Tibial nerve (tissue), 4 donors: Measurements from ENCODE around the gene ETV6. TPM values are rescaled to one million over a fixed set of nuclear protein-coding genes. Genes with fewer than 3 reads are reported as not detected.

Source experiments
- DNase-seq, 2 donors: peaks; one replicate each; pipeline ENCODE4 v3.0.0-alpha.2; 2019; ENCODE audit warnings: low spot score in 2 of 2
- H3K27ac ChIP-seq, 4 donors: fragments of 200-600 bp; sonication (generic) in 3 of 4; one replicate each; pipeline ENCODE4 v1.5.1; 2017 to 2019; ENCODE audit warnings: mild to moderate bottlenecking in 1 of 4
- H3K27me3 ChIP-seq, 2 donors: fragments of 200-600 bp; sonication (generic) in 1 of 2; one replicate each; pipeline versions ENCODE4 v1.5.1 to v1.6.0; 2017 to 2019
- H3K36me3 ChIP-seq, 3 donors: fragments of 200-600 bp; sonication (generic); one replicate each; pipeline ENCODE4 v1.5.1; 2018 to 2019
- H3K4me1 ChIP-seq, 4 donors: fragments of 200-600 bp; sonication (generic) in 3 of 4; one replicate each; pipeline ENCODE4 v1.5.1; 2017 to 2019
- H3K4me3 ChIP-seq, 4 donors: fragments of 200-600 bp; sonication (generic) in 3 of 4; one replicate each; pipeline ENCODE4 v1.5.1; 2017 to 2019; ENCODE audit warnings: mild to moderate bottlenecking in 1 of 4, moderate library complexity in 1 of 4
- H3K9me3 ChIP-seq, 4 donors: fragments of 200-600 bp; sonication (generic) in 3 of 4; one replicate each; pipeline ENCODE4 v1.5.1; 2017 to 2019
- EP300 ChIP-seq, 2 donors: sonication (generic); formaldehyde crosslinking; IDR thresholded peaks; one replicate each; pipeline ENCODE4 v1.6.1; 2017; ENCODE audit warnings: antibody characterized with exemption in 2 of 2, mild to moderate bottlenecking in 1 of 2
- POLR2A ChIP-seq, 2 donors: fragments of 450-650 bp; IDR thresholded peaks; one replicate each; pipeline ENCODE4 v1.6.1; 2017; ENCODE audit warnings: antibody characterized with exemption in 2 of 2, mild to moderate bottlenecking in 2 of 2, moderate library complexity in 2 of 2
- whole genome bisulfite sequencing, 2 donors: methylation state at CpG; one replicate each; pipeline ENCODE4 v1.1.5; 2018; 5-methylcytosine and 5-hydroxymethylcytosine counted together
- total RNA-seq, 4 donors: library from RNA; depleted of rRNA; stranded (reverse); fragments of >200 nt; gene quantifications; one replicate each; pipeline ENCODE4 v1.1.0, GENCODE V29; 2016
- TF ChIP-seq, protein P1 (sequence below), 5 experiments: fragments of 200-600 bp in 3 of 5; fragments of 450-650 bp in 2 of 5; sonication (generic) in 3 of 5; IDR thresholded peaks; one replicate each; pipeline ENCODE4 v1.5.1; 2016 to 2019; ENCODE audit warnings: antibody characterized with exemption in 5 of 5, mild to moderate bottlenecking in 3 of 5, moderate library complexity in 2 of 5

Gene ETV6
- total RNA-seq, 4 donors from 2014 or later, result 6.7 to 14.1 (median 8.3) TPM

DNA sequence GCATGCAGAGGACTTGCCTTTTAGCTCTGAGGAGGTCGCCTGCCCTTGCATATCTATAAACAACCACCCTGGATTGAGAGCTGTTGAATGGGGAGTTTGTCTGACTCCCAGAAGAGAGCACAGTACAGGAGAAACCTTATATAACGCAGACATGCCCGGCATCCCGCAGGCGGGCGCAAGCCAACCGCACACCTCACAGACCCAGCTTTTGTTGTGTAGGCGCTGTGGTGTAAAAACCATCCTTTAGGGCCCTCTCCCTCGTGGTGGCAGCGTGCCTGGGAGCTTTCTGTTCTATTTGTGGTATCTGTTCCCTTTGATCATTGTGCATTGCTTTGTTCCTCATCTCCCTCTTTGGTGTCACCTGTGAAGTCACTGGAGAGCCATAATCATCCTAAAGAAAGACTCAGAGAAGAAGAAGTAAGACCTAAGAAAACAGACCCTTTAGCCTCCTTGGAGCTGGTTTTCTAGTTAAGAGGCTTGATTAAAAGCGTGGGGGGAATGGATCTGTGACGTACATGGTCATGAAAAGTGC lies 77.7 kb downstream of the ETV6 start:
- no peak overlapping the region for H3K4me3 ChIP-seq
- no peak for TF ChIP-seq POLR2A (IDR thresholded peaks at IDR 0.05)
- TF ChIP-seq, protein P1, sequence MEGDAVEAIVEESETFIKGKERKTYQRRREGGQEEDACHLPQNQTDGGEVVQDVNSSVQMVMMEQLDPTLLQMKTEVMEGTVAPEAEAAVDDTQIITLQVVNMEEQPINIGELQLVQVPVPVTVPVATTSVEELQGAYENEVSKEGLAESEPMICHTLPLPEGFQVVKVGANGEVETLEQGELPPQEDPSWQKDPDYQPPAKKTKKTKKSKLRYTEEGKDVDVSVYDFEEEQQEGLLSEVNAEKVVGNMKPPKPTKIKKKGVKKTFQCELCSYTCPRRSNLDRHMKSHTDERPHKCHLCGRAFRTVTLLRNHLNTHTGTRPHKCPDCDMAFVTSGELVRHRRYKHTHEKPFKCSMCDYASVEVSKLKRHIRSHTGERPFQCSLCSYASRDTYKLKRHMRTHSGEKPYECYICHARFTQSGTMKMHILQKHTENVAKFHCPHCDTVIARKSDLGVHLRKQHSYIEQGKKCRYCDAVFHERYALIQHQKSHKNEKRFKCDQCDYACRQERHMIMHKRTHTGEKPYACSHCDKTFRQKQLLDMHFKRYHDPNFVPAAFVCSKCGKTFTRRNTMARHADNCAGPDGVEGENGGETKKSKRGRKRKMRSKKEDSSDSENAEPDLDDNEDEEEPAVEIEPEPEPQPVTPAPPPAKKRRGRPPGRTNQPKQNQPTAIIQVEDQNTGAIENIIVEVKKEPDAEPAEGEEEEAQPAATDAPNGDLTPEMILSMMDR (IDR thresholded peaks at IDR 0.05), result no peak
- TF ChIP-seq EP300 (IDR thresholded peaks at IDR 0.05), result no peak
- 73 to 81% methylated on average over 12 of the region's 12 CpGs for WGBS, 2 donors
- peaks cover 0 to 57% (median 24%) of the 10 kb centered on the region in 4 donors for H3K4me1 ChIP-seq
- peaks cover 0 to under 1% (median 0%) of the 10 kb centered on the region in 3 donors for H3K36me3 ChIP-seq
- H3K9me3 ChIP-seq, result no peaks in the 10 kb centered on the region
- no peak overlapping the region for H3K27ac ChIP-seq
- no peaks in the 10 kb centered on the region for H3K27me3 ChIP-seq
- DNase-seq, result no peak

GRCh38 chr12:11728154-11728755 lies 78.8 kb downstream of the ETV6 start:
- DNase-seq, result no peak
- peaks cover 0 to 58% (median 25%) of the 10 kb centered on the region in 4 donors for H3K4me1 ChIP-seq
- H3K4me3 ChIP-seq, result no peak overlapping the region
- 92 to 93% methylated on average over 9 to 10 of the region's 10 CpGs for WGBS, 2 donors
- H3K36me3 ChIP-seq, result peaks cover 0 to 5% (median 0%) of the 10 kb centered on the region in 3 donors
- H3K27ac ChIP-seq, result peak overlapping the region in 1 of 4 donors; percentile 24
- H3K27me3 ChIP-seq, result no peaks in the 10 kb centered on the region
- H3K9me3 ChIP-seq, result no peaks in the 10 kb centered on the region
- TF ChIP-seq POLR2A (IDR thresholded peaks at IDR 0.05) (no peak), EP300 (IDR thresholded peaks at IDR 0.05) (no peak)
- TF ChIP-seq, protein P1 (IDR thresholded peaks at IDR 0.05), result no peak

DNA sequence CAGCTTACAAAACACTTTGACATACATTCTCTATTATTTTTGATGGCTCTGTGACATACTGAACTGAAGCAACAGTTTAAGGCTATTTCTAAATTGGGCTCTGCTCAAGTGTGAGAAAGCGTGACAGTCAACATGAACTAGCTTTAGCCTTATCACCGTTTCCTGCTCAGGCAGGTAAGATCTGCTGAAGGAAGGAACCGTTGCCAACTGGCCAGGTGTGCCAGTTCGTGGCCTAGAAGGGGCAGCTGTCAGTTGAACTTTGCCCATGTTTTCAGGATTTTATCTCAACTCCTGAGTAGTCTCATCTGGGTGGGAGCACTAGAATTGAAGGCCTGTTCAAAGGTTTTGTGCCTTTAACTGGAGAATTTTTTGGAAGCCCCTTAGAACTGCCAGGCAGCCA lies 79.5 kb downstream of the ETV6 start:
- H3K27ac ChIP-seq, result peak overlapping the region in 1 of 4 donors; percentile 24
- TF ChIP-seq POLR2A (IDR thresholded peaks at IDR 0.05) (no peak), EP300 (IDR thresholded peaks at IDR 0.05) (no peak)
- no peak for DNase-seq
- H3K27me3 ChIP-seq, result no peaks in the 10 kb centered on the region
- H3K36me3 ChIP-seq, result peaks cover 0 to 5% (median 0%) of the 10 kb centered on the region in 3 donors
- no peaks in the 10 kb centered on the region for H3K9me3 ChIP-seq
- no peak overlapping the region for H3K4me3 ChIP-seq
- 77 to 79% methylated on average over 4 of the region's 4 CpGs for WGBS, 2 donors
- peaks cover 0 to 55% (median 25%) of the 10 kb centered on the region in 4 donors for H3K4me1 ChIP-seq

DNA sequence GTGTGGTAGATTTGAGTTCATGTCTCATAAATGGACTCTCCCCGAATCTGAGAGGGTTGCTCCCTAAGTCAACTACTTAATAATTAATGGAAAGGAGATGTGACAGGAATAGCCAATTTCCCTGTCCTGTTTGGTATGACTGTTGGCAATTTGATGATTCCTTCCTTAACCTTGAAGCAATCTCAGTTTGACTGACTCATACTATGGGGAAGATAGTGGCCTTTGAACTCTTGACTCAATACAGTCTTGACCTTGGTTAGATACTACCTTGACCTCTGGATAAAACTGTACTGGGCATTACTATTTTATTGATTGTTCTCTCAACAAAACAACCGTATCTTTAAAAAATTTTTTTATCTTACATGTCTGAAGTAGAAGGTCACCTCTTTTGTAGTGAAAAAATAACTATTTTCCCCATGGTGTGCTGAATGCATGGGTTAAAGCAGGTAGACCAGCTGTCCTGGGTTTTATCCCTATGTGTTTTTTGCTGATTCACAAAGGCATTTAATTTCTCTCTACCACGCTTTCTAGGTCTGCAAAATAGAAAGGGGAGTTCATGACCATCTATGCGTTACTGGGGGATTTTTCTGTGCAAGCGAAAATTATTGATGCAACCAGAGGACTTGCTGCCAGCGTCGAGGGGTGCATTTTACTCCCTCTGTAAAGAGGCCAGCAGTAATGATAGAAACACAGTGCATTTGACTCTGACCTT lies 80.1 kb downstream of the ETV6 start:
- Histone ChIP-seq H3K4me3 (no peak overlapping the region), H3K9me3 (no peaks in the 10 kb centered on the region), H3K27me3 (no peaks in the 10 kb centered on the region), H3K4me1 (peaks cover 0 to 50% (median 21%) of the 10 kb centered on the region in 4 donors), H3K36me3 (peaks cover 0 to 5% (median 0%) of the 10 kb centered on the region in 3 donors), H3K27ac (no peak overlapping the region)
- TF ChIP-seq EP300 (IDR thresholded peaks at IDR 0.05) (no peak), POLR2A (IDR thresholded peaks at IDR 0.05) (no peak)
- TF ChIP-seq, protein P1 (IDR thresholded peaks at IDR 0.05), result no peak
- WGBS, 2 donors, result 86 to 92% methylated on average over 7 of the region's 7 CpGs
- no peak for DNase-seq

DNA sequence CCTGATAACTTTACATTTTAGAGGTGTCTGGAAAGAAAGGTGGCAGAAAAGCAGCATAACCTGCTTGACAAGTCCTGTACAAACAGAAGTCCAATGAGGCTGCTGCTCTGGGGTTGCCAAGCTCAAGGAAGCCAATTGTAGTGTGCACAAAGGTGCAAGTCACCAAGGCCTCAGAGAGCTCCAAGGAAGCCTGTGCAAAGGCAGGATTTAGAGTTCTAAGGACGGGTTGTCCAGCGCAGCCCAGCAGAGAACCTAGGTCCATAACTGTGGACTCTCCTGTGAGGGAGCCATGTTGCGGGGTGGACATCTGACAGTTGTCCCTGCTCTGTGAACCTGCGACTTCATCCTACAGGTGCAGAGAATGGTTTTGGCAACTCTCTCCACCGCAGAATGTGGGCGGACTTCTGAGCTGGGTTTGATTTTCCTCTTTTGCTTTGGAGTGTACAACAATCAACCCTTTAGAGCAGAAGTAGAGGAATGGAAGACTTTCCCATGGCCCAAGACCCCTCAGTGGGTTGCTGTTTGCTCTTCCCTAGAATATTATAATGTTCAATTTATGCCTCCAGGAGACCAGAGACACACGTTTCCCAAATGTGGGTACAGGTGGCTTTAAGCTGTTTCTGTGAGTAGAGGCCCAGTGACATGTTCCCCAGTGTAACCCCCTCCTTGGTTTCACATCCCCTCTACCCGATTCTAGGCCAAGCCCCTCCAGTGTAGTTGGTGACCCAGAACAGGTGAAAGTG lies 81.0 kb downstream of the ETV6 start:
- H3K27ac ChIP-seq, result peak overlapping the region in 1 of 4 donors; percentile 57
- 91 to 92% methylated on average over 8 of the region's 8 CpGs for WGBS, 2 donors

More for the DNA sequence above, 81.0 kb downstream of the ETV6 start:
- TF ChIP-seq, protein P1 (IDR thresholded peaks at IDR 0.05), result no peak
- TF ChIP-seq EP300 (IDR thresholded peaks at IDR 0.05) (no peak), POLR2A (IDR thresholded peaks at IDR 0.05) (no peak)
- DNase-seq, result no peak
- Histone ChIP-seq H3K4me3 (no peak overlapping the region), H3K4me1 (peaks cover 0 to 43% (median 14%) of the 10 kb centered on the region in 4 donors), H3K27me3 (no peaks in the 10 kb centered on the region), H3K36me3 (peaks cover 0 to 5% (median 0%) of the 10 kb centered on the region in 3 donors), H3K9me3 (no peaks in the 10 kb centered on the region)
